Measurements from ENCODE around the gene DDX24. TPM values are rescaled to one million over a fixed set of nuclear protein-coding genes. Genes with fewer than 3 reads are reported as not detected.

DDX24 gene
- total RNA-seq, 1 donor from 2014 or later, result 206 TPM

GRCh38 chr14:94044476-94045091 lies 36.4 kb downstream of the DDX24 start:
- H3K4me3 Mint-ChIP-seq (ENCODE audit: unreplicated experiment), result no peak overlapping the region
- Histone ChIP-seq H3K9me3 (ENCODE audit: insufficient read depth, low read depth, low read length) (no peaks in the 10 kb centered on the region), H4K20me1 (ENCODE audit: insufficient read depth, low read length) (peaks cover 26% of the 10 kb centered on the region), H3K4me1 (ENCODE audit: insufficient read depth, low read length) (peaks cover 5% of the 10 kb centered on the region), H3K4me3 (ENCODE audit: insufficient read depth, low read depth, low read length) (no peak overlapping the region), H3K9ac (ENCODE audit: low read length) (no peak overlapping the region), H2AFZ (ENCODE audit: low read depth, low read length) (no peak overlapping the region), H3K27ac (ENCODE audit: low read depth, low read length) (no peak overlapping the region), H3K27me3 (ENCODE audit: insufficient read depth, low read length) (no peaks in the 10 kb centered on the region), H3K36me3 (ENCODE audit: insufficient read depth, low read length) (peaks cover 30% of the 10 kb centered on the region), H3K4me2 (ENCODE audit: low read length) (no peak overlapping the region), H3K79me2 (ENCODE audit: insufficient read depth, low read length) (no peaks in the 10 kb centered on the region)
- no peak for DNase-seq (ENCODE audit: low read depth)
- no peaks in the 10 kb centered on the region for H3K9me3 Mint-ChIP-seq (ENCODE audit: unreplicated experiment)
- FAIRE-seq, result no peak
- H3K27ac Mint-ChIP-seq (ENCODE audit: unreplicated experiment), result no peak overlapping the region
- peaks cover 5% of the 10 kb centered on the region for H3K4me1 Mint-ChIP-seq (ENCODE audit: low read depth, unreplicated experiment)
- H3K36me3 Mint-ChIP-seq (ENCODE audit: low read depth, unreplicated experiment), result peaks cover 15% of the 10 kb centered on the region
- no peak for TF ChIP-seq EZH2 (IDR thresholded peaks at IDR 0.05; ENCODE audit: insufficient read depth, low read length)
- TF ChIP-seq CTCF (IDR thresholded peaks at IDR 0.05; ENCODE audit: insufficient read depth, low read depth, low read length), result no peak
- H3K27me3 Mint-ChIP-seq (ENCODE audit: low read depth, unreplicated experiment), result peaks cover 5% of the 10 kb centered on the region

GRCh38 chr14:94043756-94044475 lies 37.1 kb downstream of the DDX24 start:
- Mint-ChIP-seq H3K4me3 (ENCODE audit: unreplicated experiment) (no peak overlapping the region), H3K27me3 (ENCODE audit: low read depth, unreplicated experiment) (peaks cover 7% of the 10 kb centered on the region), H3K27ac (ENCODE audit: unreplicated experiment) (no peak overlapping the region), H3K36me3 (ENCODE audit: low read depth, unreplicated experiment) (peaks cover 15% of the 10 kb centered on the region), H3K9me3 (ENCODE audit: unreplicated experiment) (no peaks in the 10 kb centered on the region), H3K4me1 (ENCODE audit: low read depth, unreplicated experiment) (peaks cover 5% of the 10 kb centered on the region)
- TF ChIP-seq EZH2 (IDR thresholded peaks at IDR 0.05; ENCODE audit: insufficient read depth, low read length) (no peak), CTCF (IDR thresholded peaks at IDR 0.05; ENCODE audit: insufficient read depth, low read depth, low read length) (no peak)
- H3K9ac ChIP-seq (ENCODE audit: low read length), result no peak overlapping the region
- H3K27me3 ChIP-seq (ENCODE audit: insufficient read depth, low read length), result no peaks in the 10 kb centered on the region
- H3K36me3 ChIP-seq (ENCODE audit: insufficient read depth, low read length), result peaks cover 24% of the 10 kb centered on the region
- DNase-seq (ENCODE audit: low read depth) (no peak), FAIRE-seq (no peak)
- no peaks in the 10 kb centered on the region for H3K79me2 ChIP-seq (ENCODE audit: insufficient read depth, low read length)
- peaks cover 5% of the 10 kb centered on the region for H3K4me1 ChIP-seq (ENCODE audit: insufficient read depth, low read length)
- no peak overlapping the region for H3K27ac ChIP-seq (ENCODE audit: low read depth, low read length)
- H3K9me3 ChIP-seq (ENCODE audit: insufficient read depth, low read depth, low read length), result no peaks in the 10 kb centered on the region
- H4K20me1 ChIP-seq (ENCODE audit: insufficient read depth, low read length), result peaks cover 21% of the 10 kb centered on the region
- no peak overlapping the region for H2AFZ ChIP-seq (ENCODE audit: low read depth, low read length)
- H3K4me2 ChIP-seq (ENCODE audit: low read length), result no peak overlapping the region
- no peak overlapping the region for H3K4me3 ChIP-seq (ENCODE audit: insufficient read depth, low read depth, low read length)
